Peyer's patch (tissue), 4 donors: ENCODE measurements around the gene CAV3. TPM values are rescaled to one million over a fixed set of nuclear protein-coding genes. Genes with fewer than 3 reads are reported as not detected.

Experiments used
- DNase-seq, 3 donors: peaks; one replicate each; pipeline ENCODE4 v3.0.0-alpha.2; 2017 to 2019
- H3K27ac ChIP-seq, 4 donors: fragments of 200-600 bp; sonication (generic); one replicate each; pipeline ENCODE4 v1.5.1; 2016 to 2019
- H3K27me3 ChIP-seq, 2 donors: fragments of 200-600 bp; sonication (generic); one replicate each; pipeline ENCODE4 v1.5.1; 2019
- H3K36me3 ChIP-seq, 3 donors: fragments of 200-600 bp; sonication (generic); one replicate each; pipeline ENCODE4 v1.5.1; 2016 to 2019
- H3K4me1 ChIP-seq, 4 donors: fragments of 200-600 bp; sonication (generic); one replicate each; pipeline ENCODE4 v1.5.1; 2016 to 2019
- H3K4me3 ChIP-seq, 4 donors: fragments of 200-600 bp; sonication (generic); 1 replicate in 3 of 4; 2 replicates in 1 of 4; pipeline ENCODE4 v1.5.1; 2016 to 2019; ENCODE audit warnings: mild to moderate bottlenecking in 1 of 4
- H3K9me3 ChIP-seq, 4 donors: fragments of 200-600 bp; sonication (generic); one replicate each; pipeline ENCODE4 v1.5.1; 2016 to 2019; ENCODE audit warnings: mild to moderate bottlenecking in 1 of 4
- CTCF ChIP-seq, 6 experiments: fragments of 450-650 bp in 4 of 6; fragments of 200-600 bp in 2 of 6; sonication (generic) in 1 of 6; IDR thresholded peaks; one replicate each; pipeline ENCODE4 v1.5.1; 2017 to 2019; ENCODE audit warnings: antibody characterized with exemption in 6 of 6, mild to moderate bottlenecking in 3 of 6, moderate library complexity in 1 of 6
- POLR2A ChIP-seq, 2 donors: fragments of 450-650 bp; IDR thresholded peaks; one replicate each; pipeline ENCODE4 v1.5.1; 2017; ENCODE audit warnings: antibody characterized with exemption in 2 of 2, mild to moderate bottlenecking in 2 of 2, moderate library complexity in 2 of 2
- total RNA-seq, 4 donors: library from RNA; depleted of rRNA; stranded (reverse); fragments of >200 nt; gene quantifications; one replicate each; pipeline ENCODE4 v1.1.0, GENCODE V29; 2016

Gene CAV3
- total RNA-seq, 4 donors from 2014 or later = not detected

- Histone ChIP-seq H3K9me3 (no peaks in the 10 kb centered on the region), H3K36me3 (no peaks in the 10 kb centered on the region), H3K4me1 (no peaks in the 10 kb centered on the region), H3K4me3 (no peak overlapping the region), H3K27me3 (no peaks in the 10 kb centered on the region), H3K27ac (no peak overlapping the region)
- no peak for DNase-seq
- TF ChIP-seq CTCF (IDR thresholded peaks at IDR 0.05) (no peak), POLR2A (IDR thresholded peaks at IDR 0.05) (no peak)
Measured at GRCh38 chr3:8734137-8734878, 706 bp downstream of the CAV3 start.

GRCh38 chr3:8734908-8735307 lies 1.3 kb downstream of the CAV3 start:
- no peak for DNase-seq
- no peak for TF ChIP-seq CTCF (IDR thresholded peaks at IDR 0.05)
- TF ChIP-seq POLR2A (IDR thresholded peaks at IDR 0.05) = no peak
- H3K4me3 ChIP-seq = no peak overlapping the region
- H3K27ac ChIP-seq = no peak overlapping the region
- no peaks in the 10 kb centered on the region for H3K9me3 ChIP-seq
- H3K4me1 ChIP-seq = no peaks in the 10 kb centered on the region
- no peaks in the 10 kb centered on the region for H3K36me3 ChIP-seq
- no peaks in the 10 kb centered on the region for H3K27me3 ChIP-seq

GRCh38 chr3:8736436-8736835 lies 2.8 kb downstream of the CAV3 start:
- H3K9me3 ChIP-seq = no peaks in the 10 kb centered on the region
- H3K4me3 ChIP-seq = no peak overlapping the region
- H3K27ac ChIP-seq = no peak overlapping the region
- DNase-seq = no peak
- no peaks in the 10 kb centered on the region for H3K36me3 ChIP-seq
- H3K4me1 ChIP-seq = no peaks in the 10 kb centered on the region
- TF ChIP-seq POLR2A (IDR thresholded peaks at IDR 0.05) (no peak), CTCF (IDR thresholded peaks at IDR 0.05) (no peak)
- H3K27me3 ChIP-seq = no peaks in the 10 kb centered on the region

- H3K9me3 ChIP-seq = no peaks in the 10 kb centered on the region
- H3K36me3 ChIP-seq = no peaks in the 10 kb centered on the region
- no peak overlapping the region for H3K27ac ChIP-seq
- no peak overlapping the region for H3K4me3 ChIP-seq
- no peaks in the 10 kb centered on the region for H3K27me3 ChIP-seq
- H3K4me1 ChIP-seq = no peaks in the 10 kb centered on the region
- TF ChIP-seq POLR2A (IDR thresholded peaks at IDR 0.05) = no peak
- no peak for DNase-seq
Measured at GRCh38 chr3:8737301-8737700, 3.7 kb downstream of the CAV3 start.

- TF ChIP-seq CTCF (IDR thresholded peaks at IDR 0.05) = no peak
- TF ChIP-seq POLR2A (IDR thresholded peaks at IDR 0.05) = no peak
- no peak overlapping the region for H3K27ac ChIP-seq
- no peaks in the 10 kb centered on the region for H3K4me1 ChIP-seq
- H3K4me3 ChIP-seq = no peak overlapping the region
- H3K27me3 ChIP-seq = no peaks in the 10 kb centered on the region
- H3K9me3 ChIP-seq = no peaks in the 10 kb centered on the region
- no peak for DNase-seq
- H3K36me3 ChIP-seq = no peaks in the 10 kb centered on the region
Measured at GRCh38 chr3:8737823-8738222, 4.2 kb downstream of the CAV3 start.

GRCh38 chr3:8738639-8739038 lies 5.0 kb downstream of the CAV3 start:
- Histone ChIP-seq H3K4me3 (no peak overlapping the region), H3K36me3 (no peaks in the 10 kb centered on the region), H3K9me3 (no peaks in the 10 kb centered on the region), H3K4me1 (no peaks in the 10 kb centered on the region), H3K27me3 (no peaks in the 10 kb centered on the region), H3K27ac (no peak overlapping the region)
- TF ChIP-seq CTCF (IDR thresholded peaks at IDR 0.05) (no peak), POLR2A (IDR thresholded peaks at IDR 0.05) (no peak)
- DNase-seq = no peak
